ENCODE results near the gene TIMM22.

Gene TIMM22

GRCh38 chr17:1010586-1010985, 13.7 kb downstream of the TIMM22 start:
- DNase-seq (ENCODE audit: extremely low spot score), result no peak
- CTCF ChIA-PET, result interaction anchor here (1.3 kb wide), 1 partner anchor 8 kb away, joined by 3 read pairs; no protein-coding TSS in a partner anchor
- TF ChIP-seq CTCF (IDR thresholded peaks at IDR 0.05; ENCODE audit: control extremely low read depth, extremely low read depth, low read depth, missing control alignments), result no peak

GRCh38 chr17:1011138-1011537, 14.2 kb downstream of the TIMM22 start:
- ChIA-PET CTCF (interaction anchor here (1.3 kb wide), 1 partner anchor 9 kb away, joined by 3 read pairs; no protein-coding TSS in a partner anchor), POLR2A (no interaction called here)
- DNase-seq (ENCODE audit: extremely low spot score), result no peak
- TF ChIP-seq CTCF (IDR thresholded peaks at IDR 0.05; ENCODE audit: control extremely low read depth, extremely low read depth, low read depth, missing control alignments), result no peak

More at GRCh38 chr17:1010586-1010985, 13.7 kb downstream of the TIMM22 start:
- POLR2A ChIA-PET, result no interaction called here

- TF ChIP-seq CTCF (IDR thresholded peaks at IDR 0.05; ENCODE audit: control extremely low read depth, extremely low read depth, low read depth, missing control alignments), result no peak
- no peak for DNase-seq (ENCODE audit: extremely low spot score)
- CTCF ChIA-PET, result interaction anchor here (1.3 kb wide), 1 partner anchor 10 kb away, joined by 3 read pairs; no protein-coding TSS in a partner anchor
- POLR2A ChIA-PET, result no interaction called here
Measured at GRCh38 chr17:1011760-1012735, 15.1 kb downstream of the TIMM22 start.

- no peak for DNase-seq (ENCODE audit: extremely low spot score)
- ChIA-PET POLR2A (no interaction called here), CTCF (no interaction called here)
- no peak for TF ChIP-seq CTCF (IDR thresholded peaks at IDR 0.05; ENCODE audit: control extremely low read depth, extremely low read depth, low read depth, missing control alignments)
Measured at GRCh38 chr17:1012823-1013728, 16.1 kb downstream of the TIMM22 start.

GRCh38 chr17:1013729-1014090, 16.8 kb downstream of the TIMM22 start:
- no peak for DNase-seq (ENCODE audit: extremely low spot score)
- TF ChIP-seq CTCF (IDR thresholded peaks at IDR 0.05; ENCODE audit: control extremely low read depth, extremely low read depth, low read depth, missing control alignments), result no peak
- ChIA-PET POLR2A (no interaction called here), CTCF (no interaction called here)

GRCh38 chr17:1018547-1018946, 21.6 kb downstream of the TIMM22 start:
- ChIA-PET POLR2A (no interaction called here), CTCF (no interaction called here)
- DNase-seq (ENCODE audit: extremely low spot score), result no peak
- TF ChIP-seq CTCF (IDR thresholded peaks at IDR 0.05; ENCODE audit: control extremely low read depth, extremely low read depth, low read depth, missing control alignments), result no peak
